Mesenchymal stem cell (in vitro differentiated cells and primary cell): ENCODE results near the gene TGFB1. TPM values are rescaled to one million over a fixed set of nuclear protein-coding genes. Genes with fewer than 3 reads are reported as not detected.

Source experiments
- DNase-seq: peaks from one replicate; pipeline ENCODE4 v3.0.0-alpha.2; 2013
- H2AFZ ChIP-seq: one replicate; pipeline ENCODE4 v1.6.1; 2013; ENCODE audit warnings: low read depth, mild to moderate bottlenecking, control low read depth, inconsistent platforms, low read length, moderate library complexity
- H2AK5ac ChIP-seq: 2 replicates; pipeline ENCODE4 v1.6.1; 2013; ENCODE audit warnings: low read length, moderate library complexity, mild to moderate bottlenecking, inconsistent platforms; ENCODE audit not compliant: severe bottlenecking
- H2BK120ac ChIP-seq: one replicate; pipeline ENCODE4 v1.6.1; 2013; ENCODE audit warnings: low read depth, mild to moderate bottlenecking, inconsistent platforms, low read length, moderate library complexity
- H2BK12ac ChIP-seq, 2 experiments: one replicate each; pipeline ENCODE4 v1.6.1; 2013; ENCODE audit warnings: inconsistent platforms in 2 of 2, low read length in 2 of 2, mild to moderate bottlenecking in 2 of 2, moderate library complexity in 2 of 2, control low read depth in 1 of 2
- H2BK15ac ChIP-seq: one replicate; pipeline ENCODE4 v1.6.1; 2013; ENCODE audit warnings: mild to moderate bottlenecking, low read depth, inconsistent platforms; ENCODE audit not compliant: poor library complexity, severe bottlenecking
- H2BK5ac ChIP-seq: 2 replicates; pipeline ENCODE4 v1.6.1; 2013; ENCODE audit warnings: low read depth, mild to moderate bottlenecking, low read length, control low read depth, inconsistent platforms; ENCODE audit not compliant: poor library complexity, severe bottlenecking
- H3K14ac ChIP-seq, 2 experiments: one replicate each; pipeline ENCODE4 v1.6.1; 2013; ENCODE audit warnings: inconsistent platforms in 2 of 2, low read length in 2 of 2, control low read depth in 1 of 2, mild to moderate bottlenecking in 1 of 2, moderate library complexity in 1 of 2
- H3K18ac ChIP-seq, 2 experiments: one replicate each; pipeline ENCODE4 v1.6.1; 2013; ENCODE audit warnings: inconsistent platforms in 2 of 2, low read length in 2 of 2, control low read depth in 1 of 2, low read depth in 1 of 2, mild to moderate bottlenecking in 1 of 2
- H3K23ac ChIP-seq, 2 experiments: one replicate each; pipeline ENCODE4 v1.6.1; 2013; ENCODE audit warnings: inconsistent platforms in 2 of 2, low read length in 2 of 2, mild to moderate bottlenecking in 2 of 2, moderate library complexity in 2 of 2, control low read depth in 1 of 2
- H3K27ac ChIP-seq: 2 replicates; pipeline ENCODE4 v1.5.1; 2013; ENCODE audit warnings: mild to moderate bottlenecking, moderate library complexity, low read length, control low read depth, inconsistent platforms; ENCODE audit not compliant: poor library complexity, severe bottlenecking
- H3K27me3 ChIP-seq, 2 experiments: 2 replicates each; pipeline versions ENCODE4 v1.6.1 to v1.7.0; 2013; ENCODE audit warnings: low read length in 2 of 2, mild to moderate bottlenecking in 2 of 2, moderate library complexity in 2 of 2, control low read depth in 1 of 2, inconsistent platforms in 1 of 2; ENCODE audit not compliant: control insufficient read depth in 1 of 2, insufficient read depth in 1 of 2
- H3K36me3 ChIP-seq, 2 experiments: 2 replicates each; pipeline versions ENCODE4 v1.6.1 to v1.7.0; 2013; ENCODE audit warnings: low read length in 2 of 2, control low read depth in 1 of 2, inconsistent platforms in 1 of 2, low read depth in 1 of 2, mild to moderate bottlenecking in 1 of 2; ENCODE audit not compliant: insufficient read depth in 2 of 2, control insufficient read depth in 1 of 2
- H3K4ac ChIP-seq, 2 experiments: one replicate each; pipeline ENCODE4 v1.6.1; 2013; ENCODE audit warnings: inconsistent platforms in 2 of 2, low read length in 2 of 2, mild to moderate bottlenecking in 2 of 2, moderate library complexity in 2 of 2, control low read depth in 1 of 2, low read depth in 1 of 2
- H3K4me1 ChIP-seq: 2 replicates; pipeline ENCODE4 v1.6.1; 2013; ENCODE audit warnings: low read depth, low read length, control low read depth; ENCODE audit not compliant: control insufficient read depth, insufficient read depth
- H3K4me2 ChIP-seq: 2 replicates; pipeline ENCODE4 v1.6.1; 2013; ENCODE audit warnings: low read length, mild to moderate bottlenecking, inconsistent platforms; ENCODE audit not compliant: poor library complexity, severe bottlenecking
- H3K4me3 ChIP-seq, 2 experiments: 2 replicates each; pipeline versions ENCODE4 v1.5.1 to v1.7.0; 2013; ENCODE audit warnings: low read length in 2 of 2, mild to moderate bottlenecking in 2 of 2, control low read depth in 1 of 2, low read depth in 1 of 2; ENCODE audit not compliant: insufficient read depth in 1 of 2
- H3K79me1 ChIP-seq: replicated peaks from 2 replicates; pipeline ENCODE4 v1.6.1; 2013; ENCODE audit warnings: mild to moderate bottlenecking, control low read depth, low read length, inconsistent platforms; ENCODE audit not compliant: poor library complexity, severe bottlenecking
- H3K9ac ChIP-seq: 2 replicates; pipeline ENCODE4 v1.7.0; 2013; ENCODE audit warnings: mild to moderate bottlenecking, low read length, moderate library complexity
- H3K9me3 ChIP-seq: 2 replicates; pipeline ENCODE4 v1.7.0; 2013; ENCODE audit warnings: mild to moderate bottlenecking, low read length; ENCODE audit not compliant: control insufficient read depth
- H4K8ac ChIP-seq: one replicate; pipeline ENCODE4 v1.6.1; 2013; ENCODE audit warnings: inconsistent platforms, mild to moderate bottlenecking, low read length, moderate library complexity
- H4K91ac ChIP-seq: one replicate; pipeline ENCODE4 v1.6.1; 2013; ENCODE audit warnings: mild to moderate bottlenecking, low read length, inconsistent platforms
- WGBS: methylation state at CpG from one replicate; pipeline ENCODE4 v1.1.7; 2013; ENCODE audit warnings: mixed read lengths; 5-methylcytosine and 5-hydroxymethylcytosine counted together
- polyA plus RNA-seq, 2 experiments: library from polyadenylated mRNA; stranded (reverse); fragments of 200-250 nt; gene quantifications; one replicate each; pipeline ENCODE4 v1.2.3, GENCODE V29; 2013

TGFB1 gene
- polyA plus RNA-seq (2013, experiment 1 of 2), result 208 TPM
- 203 TPM for polyA plus RNA-seq (2013, experiment 2 of 2)

DNA sequence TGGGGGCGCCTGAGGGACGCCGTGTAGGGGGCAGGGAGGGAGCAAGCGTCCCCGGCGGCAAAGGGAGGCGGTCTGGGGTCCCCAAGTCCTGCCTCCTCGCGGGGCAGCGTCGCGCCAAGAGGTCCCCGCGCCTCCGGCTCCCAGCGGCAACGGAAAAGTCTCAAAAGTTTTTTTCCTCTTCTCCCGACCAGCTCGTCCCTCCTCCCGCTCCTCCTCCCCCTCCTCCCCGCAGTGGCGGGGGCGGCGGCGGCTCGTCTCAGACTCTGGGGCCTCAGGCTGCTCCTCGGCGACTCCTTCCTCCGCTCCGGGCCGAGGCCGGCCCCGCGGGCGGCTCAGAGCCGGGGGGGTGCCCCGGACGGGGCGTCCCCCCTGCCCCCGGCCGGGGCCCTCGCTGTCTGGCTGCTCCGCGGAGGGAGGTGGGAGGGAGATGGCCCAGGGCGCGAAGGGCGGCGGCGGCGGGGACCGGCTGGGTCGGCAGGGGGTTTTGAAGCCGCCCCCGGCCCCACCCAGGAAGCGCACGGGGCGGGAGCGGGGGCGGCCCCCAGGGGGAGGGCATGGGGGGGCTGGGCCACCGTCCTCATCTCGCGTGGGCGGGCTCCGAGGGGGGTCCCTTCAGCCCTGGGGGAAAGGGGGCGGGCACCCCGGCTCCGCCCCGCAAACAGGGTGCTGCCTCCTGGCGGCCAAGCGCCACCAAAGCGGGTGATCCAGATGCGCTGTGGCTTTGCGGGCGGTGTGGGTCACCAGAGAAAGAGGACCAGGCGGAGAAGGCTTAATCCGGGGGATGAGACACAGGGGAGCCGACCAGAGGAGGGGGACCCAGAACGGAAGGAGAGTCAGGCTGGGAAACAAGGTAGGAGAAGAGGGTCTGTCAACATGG is at the start of gene TGFB1:
Gene TGFB1 (minus strand): TSS at position 457 of the 877 bp plus-strand sequence. CDS start 878 bp downstream, outside the sequence.
- Histone ChIP-seq H3K9me3 (no peaks in the 10 kb centered on the region), H3K4me3 (peak within 1 kb of the TSS; percentile 84 to 99), H2AK5ac (no peak within 1 kb of the TSS)

DNA sequence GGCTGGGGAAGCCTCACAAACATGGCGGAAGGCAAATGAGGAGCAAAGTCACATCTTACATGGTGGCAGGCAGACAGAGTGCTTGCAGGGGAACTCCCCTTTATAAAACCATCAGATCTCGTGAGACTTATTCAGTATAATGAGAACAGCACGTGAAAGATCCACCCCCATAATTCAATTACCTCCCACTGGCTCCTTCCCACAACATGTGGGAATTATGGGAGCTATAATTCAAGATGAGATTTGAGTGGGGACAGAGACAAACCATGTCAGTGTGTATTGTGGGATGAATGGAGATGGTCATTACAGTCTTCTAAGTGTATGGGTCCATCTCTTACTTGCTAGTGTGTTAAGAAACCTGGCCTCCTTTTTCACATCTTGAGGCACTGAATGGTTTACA is 48.3 kb upstream of the TGFB1 start:
- Histone ChIP-seq H3K4me3 (no peak overlapping the region), H3K4me1 (peaks cover 4% of the 10 kb centered on the region), H3K9ac (no peak overlapping the region), H3K27me3 (no peaks in the 10 kb centered on the region), H3K9me3 (no peaks in the 10 kb centered on the region), H3K18ac (no peak overlapping the region), H4K8ac (no peak overlapping the region), H4K91ac (no peak overlapping the region), H2BK5ac (no peak overlapping the region), H3K4me2 (no peak overlapping the region), H3K23ac (no peak overlapping the region), H3K27ac (no peak overlapping the region), H3K79me1 (peaks cover 25% of the 10 kb centered on the region), H2BK12ac (no peak overlapping the region), H2AFZ (no peak overlapping the region), H2BK120ac (no peak overlapping the region), H2BK15ac (no peak overlapping the region), H3K36me3 (peaks cover 6 to 9% of the 10 kb centered on the region in 2 experiments), H2AK5ac (no peak overlapping the region), H3K14ac (no peak overlapping the region), H3K4ac (no peak overlapping the region)
- WGBS, result 100% methylated on average over 1 of the region's 3 CpGs
- no peak for DNase-seq

More for the DNA sequence above, at the start of gene TGFB1:
- peak within 1 kb of the TSS; percentile 96 to 98 for H3K18ac ChIP-seq
- peak; percentile 90 for DNase-seq
- peak within 1 kb of the TSS; percentile 98 for H3K4me2 ChIP-seq
- H3K27me3 ChIP-seq, result no peaks in the 10 kb centered on the region
- H4K91ac ChIP-seq, result peak within 1 kb of the TSS; percentile 78
- peak within 1 kb of the TSS; percentile 93 for H2BK120ac ChIP-seq
- H3K23ac ChIP-seq, result peak within 1 kb of the TSS in 1 of 2 experiments; percentile 99
- 1% methylated on average over 48 of the region's 78 CpGs for WGBS
- H2BK12ac ChIP-seq, result peak within 1 kb of the TSS in 1 of 2 experiments; percentile 84
- peak within 1 kb of the TSS; percentile 0 for H2AFZ ChIP-seq
- H4K8ac ChIP-seq, result peak within 1 kb of the TSS; percentile 87
- H2BK15ac ChIP-seq, result peak within 1 kb of the TSS; percentile 82
- H2BK5ac ChIP-seq, result peak within 1 kb of the TSS; percentile 33
- H3K27ac ChIP-seq, result no peak within 1 kb of the TSS
- H3K36me3 ChIP-seq, result peaks cover 0 to 11% of the 10 kb centered on the region in 2 experiments
- peak within 1 kb of the TSS; percentile 90 to 91 for H3K4ac ChIP-seq
- H3K4me1 ChIP-seq, result peaks cover 12% of the 10 kb centered on the region
- peak within 1 kb of the TSS in 1 of 2 experiments; percentile 98 for H3K14ac ChIP-seq
- H3K79me1 ChIP-seq, result peaks cover 11% of the 10 kb centered on the region
- H3K9ac ChIP-seq, result peak within 1 kb of the TSS; percentile 90

DNA sequence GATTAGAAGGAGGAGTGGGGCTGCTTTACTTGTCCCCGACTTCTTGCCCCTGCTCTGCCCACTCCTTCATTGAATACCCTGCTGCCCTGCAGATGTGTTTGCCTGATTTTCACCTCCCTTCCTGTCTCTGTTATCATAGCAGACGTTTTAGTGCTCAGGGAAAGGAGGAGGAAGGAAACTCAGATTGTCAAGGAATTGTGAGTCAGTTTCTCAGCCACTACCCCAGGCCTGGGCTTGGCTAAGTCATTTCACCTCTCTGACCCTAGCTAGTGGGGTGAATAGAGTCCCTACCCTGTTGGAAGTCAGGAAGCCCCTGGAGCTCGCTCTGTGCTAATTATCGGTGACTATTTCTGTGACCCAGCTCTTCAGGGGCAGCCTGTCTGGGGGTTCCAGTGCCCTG is 47.8 kb upstream of the TGFB1 start:
- 58% methylated on average over 3 of the region's 4 CpGs for WGBS
- H3K27me3 ChIP-seq, result no peaks in the 10 kb centered on the region
- peaks cover 6 to 9% of the 10 kb centered on the region in 2 experiments for H3K36me3 ChIP-seq

DNA sequence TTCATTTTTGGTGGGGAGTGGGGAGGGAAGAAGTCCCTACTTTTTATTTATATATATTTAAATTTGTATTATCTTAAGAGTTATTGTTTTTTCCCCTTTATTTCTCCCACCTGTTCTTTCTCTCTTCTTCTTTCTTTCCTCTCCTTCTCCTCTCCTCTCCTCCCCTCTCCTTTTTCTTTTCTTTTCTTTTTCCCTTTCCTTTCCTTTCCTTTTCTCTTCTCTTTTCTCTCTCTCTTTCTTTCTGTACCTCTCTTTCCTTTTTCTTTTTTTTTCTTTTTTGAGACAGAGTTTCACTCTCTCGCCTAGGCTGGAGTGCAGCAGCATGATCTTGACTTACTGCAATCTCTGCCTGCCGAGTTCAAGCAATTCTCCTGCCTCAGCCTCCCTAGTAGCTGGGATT is 45.8 kb upstream of the TGFB1 start:
- no peaks in the 10 kb centered on the region for H3K9me3 ChIP-seq
- H3K23ac ChIP-seq, result no peak overlapping the region
- no peak overlapping the region for H2AFZ ChIP-seq
- no peaks in the 10 kb centered on the region for H3K27me3 ChIP-seq
- no peak overlapping the region for H3K4me2 ChIP-seq
- H3K36me3 ChIP-seq, result peaks cover 6 to 9% of the 10 kb centered on the region in 2 experiments
- H3K4me3 ChIP-seq, result no peak overlapping the region
- H3K18ac ChIP-seq, result no peak overlapping the region
- H3K27ac ChIP-seq, result no peak overlapping the region
- peaks cover 32% of the 10 kb centered on the region for H3K79me1 ChIP-seq
- no peak overlapping the region for H4K8ac ChIP-seq
- no peak overlapping the region for H2AK5ac ChIP-seq
- H2BK120ac ChIP-seq, result no peak overlapping the region
- H4K91ac ChIP-seq, result no peak overlapping the region
- no peak overlapping the region for H2BK12ac ChIP-seq
- no peak overlapping the region for H3K4ac ChIP-seq
- H3K9ac ChIP-seq, result no peak overlapping the region
- DNase-seq, result no peak
- WGBS, result 92% methylated on average over 2 of the region's 2 CpGs
- H2BK15ac ChIP-seq, result no peak overlapping the region
- no peak overlapping the region for H2BK5ac ChIP-seq
- H3K14ac ChIP-seq, result no peak overlapping the region
- H3K4me1 ChIP-seq, result peaks cover 5% of the 10 kb centered on the region

More for the DNA sequence above, 47.8 kb upstream of the TGFB1 start:
- H3K4ac ChIP-seq, result no peak overlapping the region
- no peak overlapping the region for H3K23ac ChIP-seq
- H2AFZ ChIP-seq, result no peak overlapping the region
- H2BK5ac ChIP-seq, result no peak overlapping the region
- H3K4me1 ChIP-seq, result peaks cover 5% of the 10 kb centered on the region
- no peak overlapping the region for H4K8ac ChIP-seq
- H3K27ac ChIP-seq, result no peak overlapping the region
- peaks cover 25% of the 10 kb centered on the region for H3K79me1 ChIP-seq
- no peak overlapping the region for H3K18ac ChIP-seq
- no peak overlapping the region for H2BK120ac ChIP-seq
- H2AK5ac ChIP-seq, result no peak overlapping the region
- no peak overlapping the region for H3K4me2 ChIP-seq
- H2BK12ac ChIP-seq, result no peak overlapping the region
- no peak for DNase-seq
- no peak overlapping the region for H3K14ac ChIP-seq
- no peak overlapping the region for H3K9ac ChIP-seq
- H2BK15ac ChIP-seq, result no peak overlapping the region
- no peaks in the 10 kb centered on the region for H3K9me3 ChIP-seq
- H4K91ac ChIP-seq, result no peak overlapping the region
- H3K4me3 ChIP-seq, result no peak overlapping the region
